Urinary bladder (tissue), 4 donors: ENCODE results near the gene IDUA. TPM values are rescaled to one million over a fixed set of nuclear protein-coding genes. Genes with fewer than 3 reads are reported as not detected.

ENCODE experiments used
- DNase-seq: peaks from one replicate; pipeline ENCODE4 v3.0.0-alpha.2; 2015; ENCODE audit errors: extremely low spot score
- H3K27ac ChIP-seq: one replicate; pipeline ENCODE4 v1.5.1; 2013; ENCODE audit warnings: low read depth, mild to moderate bottlenecking, moderate library complexity
- H3K36me3 ChIP-seq: one replicate; pipeline ENCODE4 v1.6.1; 2013; ENCODE audit warnings: mild to moderate bottlenecking, moderate library complexity; ENCODE audit not compliant: insufficient read depth
- H3K4me1 ChIP-seq: one replicate; pipeline ENCODE4 v1.6.1; 2013; ENCODE audit warnings: mild to moderate bottlenecking, moderate library complexity; ENCODE audit not compliant: insufficient read depth
- H3K4me3 ChIP-seq: one replicate; pipeline ENCODE4 v1.5.1; 2013; ENCODE audit warnings: low read depth, low read length
- WGBS: extraction: QIAGEN DNeasy Blood & Tissue Kit; methylation state at CpG from one replicate; pipeline ENCODE4 v1.1.7; 2013; 5-methylcytosine and 5-hydroxymethylcytosine counted together
- polyA plus RNA-seq: library from polyadenylated mRNA; stranded (reverse); fragments of 200-250 nt; gene quantifications from one replicate; pipeline ENCODE4 v1.2.3, GENCODE V29; 2013
- total RNA-seq: library from RNA; depleted of rRNA; stranded (reverse); fragments of >200 nt; gene quantifications from one replicate; pipeline ENCODE4 v1.2.3, GENCODE V29; 2014
- donor health status: healthy with polysubstance abuse.
- donor health status: healthy.

Gene IDUA
- total and polyA plus RNA-seq, 2 donors = 7.9 to 18.2 TPM

- no peaks in the 10 kb centered on the region for H3K36me3 ChIP-seq
- no peak for DNase-seq
- no peak overlapping the region for H3K27ac ChIP-seq
- peaks cover 7% of the 10 kb centered on the region for H3K4me1 ChIP-seq
- peak overlapping the region; percentile 16 for H3K4me3 ChIP-seq
- WGBS = 3% methylated on average over 54 of the region's 54 CpGs
These were observed 15.3 kb downstream of the IDUA start for GRCh38 chr4:1002131-1002630.

- no peak overlapping the region for H3K27ac ChIP-seq
- no peaks in the 10 kb centered on the region for H3K36me3 ChIP-seq
- peak overlapping the region; percentile 16 for H3K4me3 ChIP-seq
- DNase-seq = no peak
- WGBS = 2% methylated on average over 75 of the region's 75 CpGs
- H3K4me1 ChIP-seq = peaks cover 2% of the 10 kb centered on the region
These were observed 15.9 kb downstream of the IDUA start for GRCh38 chr4:1002631-1003251.

GRCh38 chr4:1003271-1004070, 16.6 kb downstream of the IDUA start:
- no peak for DNase-seq
- Histone ChIP-seq H3K4me3 (no peak overlapping the region), H3K27ac (no peak overlapping the region), H3K36me3 (no peaks in the 10 kb centered on the region), H3K4me1 (peaks cover 2% of the 10 kb centered on the region)
- WGBS = 26% methylated on average over 63 of the region's 63 CpGs

DNA sequence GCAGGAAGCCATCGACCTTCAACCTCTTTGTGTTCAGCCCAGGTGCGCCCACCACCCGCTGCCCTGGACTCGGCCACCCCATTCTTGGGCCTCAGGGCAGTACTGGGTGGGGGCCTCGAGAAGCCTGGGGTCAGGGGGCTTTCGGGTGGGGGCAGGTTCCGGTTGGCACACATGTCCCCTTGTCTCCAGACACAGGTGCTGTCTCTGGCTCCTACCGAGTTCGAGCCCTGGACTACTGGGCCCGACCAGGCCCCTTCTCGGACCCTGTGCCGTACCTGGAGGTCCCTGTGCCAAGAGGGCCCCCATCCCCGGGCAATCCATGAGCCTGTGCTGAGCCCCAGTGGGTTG, 17.2 kb downstream of the IDUA start:
- no peak overlapping the region for H3K4me3 ChIP-seq
- 89% methylated on average over 13 of the region's 13 CpGs for WGBS
- peaks cover 2% of the 10 kb centered on the region for H3K4me1 ChIP-seq
- H3K27ac ChIP-seq = no peak overlapping the region
- no peaks in the 10 kb centered on the region for H3K36me3 ChIP-seq
- no peak for DNase-seq

DNA sequence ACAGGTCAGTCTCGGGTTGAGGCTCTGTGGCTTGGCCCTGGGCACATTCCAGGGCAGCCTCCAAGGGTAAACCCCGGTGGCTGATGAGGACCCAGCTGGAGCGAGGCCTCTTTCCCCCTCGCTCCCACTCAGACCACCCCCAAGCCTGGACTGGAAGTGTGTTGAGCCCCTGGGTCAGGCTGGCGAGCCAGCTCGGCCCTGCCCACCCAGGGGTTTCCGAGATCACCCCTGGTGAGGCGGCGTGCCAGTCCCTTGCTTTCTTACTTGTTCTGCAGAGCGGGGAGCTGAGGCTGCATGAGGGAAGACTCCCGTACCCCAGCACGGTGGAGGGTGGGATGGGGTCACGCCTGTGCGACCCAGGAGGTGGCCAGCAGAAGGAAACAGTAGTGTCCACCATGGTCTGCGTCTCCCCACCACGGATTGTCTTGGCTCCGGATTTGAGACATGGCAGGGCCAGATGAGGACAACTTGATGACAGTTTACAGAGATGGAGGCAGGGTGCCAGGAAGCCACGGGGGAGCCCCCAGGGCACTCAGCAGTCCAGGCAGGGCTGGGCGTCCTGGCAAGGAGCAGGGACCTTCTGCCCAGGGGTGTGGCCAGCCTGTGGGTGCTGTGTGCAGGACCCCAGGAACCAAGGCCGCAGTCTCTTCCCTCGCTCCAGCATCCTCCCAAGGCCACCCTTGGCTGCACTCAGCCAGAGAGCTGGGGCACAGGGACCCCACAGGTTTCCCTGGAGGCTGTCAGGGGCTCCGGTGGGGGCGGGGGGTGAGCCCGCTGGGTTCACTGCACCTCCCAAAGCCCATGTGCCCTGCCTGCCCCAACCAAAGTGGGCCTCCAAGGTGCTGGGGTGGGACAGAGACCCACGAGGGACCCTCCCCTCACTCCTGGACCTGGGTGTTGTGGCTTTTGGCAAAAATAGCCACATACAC, 18.0 kb downstream of the IDUA start:
- no peak for DNase-seq
- Histone ChIP-seq H3K4me1 (peaks cover 2% of the 10 kb centered on the region), H3K4me3 (no peak overlapping the region), H3K36me3 (no peaks in the 10 kb centered on the region), H3K27ac (no peak overlapping the region)
- WGBS = 71% methylated on average over 25 of the region's 25 CpGs

- Histone ChIP-seq H3K4me3 (no peak overlapping the region), H3K27ac (no peak overlapping the region), H3K4me1 (peaks cover 3% of the 10 kb centered on the region), H3K36me3 (no peaks in the 10 kb centered on the region)
- 91% methylated on average over 5 of the region's 5 CpGs for WGBS
- DNase-seq = no peak
These were observed 20.0 kb downstream of the IDUA start for GRCh38 chr4:1006856-1007255.

GRCh38 chr4:1008840-1009541, 22.1 kb downstream of the IDUA start:
- Histone ChIP-seq H3K4me3 (peak overlapping the region; percentile 52), H3K4me1 (peaks cover 1% of the 10 kb centered on the region), H3K27ac (no peak overlapping the region), H3K36me3 (no peaks in the 10 kb centered on the region)
- 3% methylated on average over 36 of the region's 36 CpGs for WGBS
- DNase-seq = no peak

DNA sequence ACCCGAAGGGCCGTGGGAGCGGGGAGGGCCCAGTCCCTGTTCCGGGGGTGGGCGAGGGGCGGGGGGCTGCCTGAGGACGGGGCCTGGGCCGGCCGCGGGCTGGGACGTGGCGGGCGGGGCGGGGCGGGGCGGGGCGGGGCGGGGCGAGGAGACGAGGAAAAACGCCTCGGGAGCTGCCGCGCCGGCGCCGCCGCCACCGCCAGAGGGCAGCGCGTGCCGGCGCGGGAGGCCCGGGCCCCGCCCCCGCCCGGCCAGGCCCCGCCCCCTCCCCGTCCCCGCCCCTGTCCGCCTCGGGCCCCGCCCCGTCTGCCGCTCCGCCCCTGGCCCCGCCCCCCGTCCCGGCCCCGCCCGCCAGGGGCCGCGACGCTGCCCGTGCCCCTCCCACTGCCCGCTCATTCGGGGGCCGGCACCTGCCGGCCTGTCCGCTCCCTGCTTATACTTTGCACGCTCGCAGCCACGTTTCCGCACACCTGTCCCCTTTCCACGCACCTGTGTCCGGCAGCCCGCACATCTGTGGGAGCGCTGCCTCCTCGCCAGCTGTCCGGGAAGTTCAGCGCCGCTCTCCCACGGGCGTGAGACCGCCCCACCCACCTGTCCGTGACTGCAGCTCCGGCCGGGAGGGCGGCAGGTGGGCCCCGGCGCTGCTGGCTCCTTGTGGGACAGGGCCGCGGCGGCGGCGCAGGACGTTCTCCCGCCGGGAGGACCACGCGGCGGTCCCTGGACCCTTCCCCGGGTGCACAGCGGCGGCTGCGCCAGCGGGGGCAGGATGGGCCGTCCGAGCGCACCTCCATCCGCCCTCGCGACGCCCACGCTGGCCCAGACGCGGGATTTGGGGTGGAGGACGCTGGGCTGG, 22.9 kb downstream of the IDUA start:
- H3K4me3 ChIP-seq = peak overlapping the region; percentile 52
- WGBS = 1% methylated on average over 97 of the region's 109 CpGs
- H3K27ac ChIP-seq = no peak overlapping the region
- DNase-seq = no peak
- H3K4me1 ChIP-seq = peaks cover 1% of the 10 kb centered on the region
- no peaks in the 10 kb centered on the region for H3K36me3 ChIP-seq

DNA sequence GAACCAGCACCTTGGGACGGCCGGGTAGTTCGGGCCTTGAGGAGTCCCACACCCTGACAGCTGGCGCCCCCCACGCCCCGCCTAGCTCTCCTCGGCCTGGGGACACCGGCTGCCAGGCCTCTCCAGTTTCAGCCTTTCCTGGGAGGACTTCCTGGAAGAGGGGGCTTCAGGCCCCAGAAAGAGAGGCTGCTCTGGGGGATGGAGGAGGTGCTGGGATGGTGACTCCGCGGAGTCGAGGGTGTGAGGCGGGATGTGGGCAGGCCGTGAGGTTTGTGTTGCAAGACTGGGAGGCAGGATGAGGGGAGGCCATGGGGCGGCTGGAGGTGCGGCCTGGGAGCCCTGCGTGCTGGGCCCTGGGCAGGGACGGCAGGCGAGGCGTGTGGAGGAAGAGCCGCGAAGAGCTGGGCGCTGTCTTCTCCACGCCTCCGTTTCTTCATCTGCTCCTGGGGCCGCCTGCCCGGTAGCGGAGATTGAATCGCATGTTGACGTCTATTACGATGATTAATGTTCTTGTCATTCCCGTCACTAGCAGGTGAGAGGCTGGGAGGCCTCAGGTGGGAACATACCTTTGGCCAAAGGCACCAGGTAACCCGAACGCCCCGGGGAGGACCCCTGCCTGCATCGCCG, 23.7 kb downstream of the IDUA start:
- H3K36me3 ChIP-seq = no peaks in the 10 kb centered on the region
- peak overlapping the region; percentile 90 for H3K4me3 ChIP-seq
- no peak for DNase-seq
- H3K27ac ChIP-seq = peak overlapping the region; percentile 76
- peaks cover 1% of the 10 kb centered on the region for H3K4me1 ChIP-seq
- WGBS = 1% methylated on average over 36 of the region's 36 CpGs

DNA sequence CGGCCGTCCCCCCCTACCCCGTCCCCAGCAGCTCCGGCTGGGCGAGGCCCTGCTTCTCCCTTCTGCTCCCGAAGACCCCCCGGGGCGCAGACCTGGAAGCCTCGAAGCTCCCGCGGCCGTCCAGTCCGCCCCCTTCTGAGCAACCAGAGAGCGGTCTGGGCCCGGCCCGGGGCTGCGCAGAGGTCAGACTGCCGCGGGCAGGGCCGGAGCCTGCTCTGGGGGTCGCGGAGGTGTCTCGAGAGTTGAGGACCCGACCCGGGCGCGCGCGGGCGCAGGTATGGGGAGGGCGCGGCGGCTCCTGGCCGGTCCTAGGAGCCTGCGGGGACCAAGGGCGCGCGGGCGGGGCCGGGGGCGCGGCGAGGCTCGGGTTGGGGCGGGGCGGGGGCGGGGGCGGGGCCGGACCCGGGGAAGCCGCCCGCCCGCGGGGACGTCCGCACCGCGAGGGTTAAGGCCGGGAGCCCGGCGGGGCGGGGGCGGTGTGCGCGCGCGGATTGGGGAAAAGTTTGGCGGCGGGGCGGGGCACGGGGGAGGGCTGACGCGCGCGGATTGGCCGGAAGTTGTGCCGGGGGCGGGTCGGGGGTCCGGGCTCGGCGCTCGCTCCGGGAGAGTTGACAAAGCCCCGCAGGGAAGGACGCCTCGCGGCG, 24.3 kb downstream of the IDUA start, which contains the start of gene FGFRL1:
Gene FGFRL1, plus strand, starts transcription at position 605 of the 644 bp plus-strand sequence. CDS start 860 bp downstream, outside the sequence.
- Histone ChIP-seq H3K27ac (peak within 1 kb of the TSS; percentile 76), H3K36me3 (no peaks in the 10 kb centered on the region), H3K4me1 (peaks cover 1% of the 10 kb centered on the region), H3K4me3 (peak within 1 kb of the TSS; percentile 90)
- WGBS = under 1% methylated on average over 88 of the region's 89 CpGs
- DNase-seq = peak; percentile 61

- H3K36me3 ChIP-seq = no peaks in the 10 kb centered on the region
- WGBS = 1% methylated on average over 68 of the region's 69 CpGs
- peaks cover 1% of the 10 kb centered on the region for H3K4me1 ChIP-seq
- DNase-seq = no peak
- no peak overlapping the region for H3K27ac ChIP-seq
- H3K4me3 ChIP-seq = peak overlapping the region; percentile 90
These were observed 24.8 kb downstream of the IDUA start for GRCh38 chr4:1011666-1012033.
